Activated CD4-positive, alpha-beta T cell treated with anti-CD3 and anti-CD28 coated beads, Interleukin-2, Interleukin-4, amounts not matched to agents 100 ng/mL and 50 ng/mL, durations not matched to agents 16 hours and 8 hours (primary cell): ENCODE measurements around the gene CRTC3.
"Not testable (repeated sequence)": the region's sequence is repeated elsewhere in the genome, so short reads cannot be mapped to it uniquely, and the experiment has no call there.

ENCODE experiments used
- DNase-seq: peaks from one replicate; pipeline ENCODE4 v3.0.0-alpha.2; 2020; ENCODE audit warnings: low spot score

CRTC3 gene

GRCh38 chr15:90624278-90624981 is 94.7 kb downstream of the CRTC3 start:
- DNase-seq: no peak

- DNase-seq: no peak
Measured at GRCh38 chr15:90625037-90625436, 95.3 kb downstream of the CRTC3 start.

- no peak for DNase-seq
Measured at GRCh38 chr15:90629217-90629616, 99.5 kb downstream of the CRTC3 start.

GRCh38 chr15:90633360-90633759 is 103.6 kb downstream of the CRTC3 start:
- DNase-seq: no peak

GRCh38 chr15:90636993-90637392 is 107.3 kb downstream of the CRTC3 start:
- not testable (repeated sequence) for DNase-seq

- DNase-seq: no peak
Measured at GRCh38 chr15:90637693-90638092, 108.0 kb downstream of the CRTC3 start.

GRCh38 chr15:90638201-90638691 is 108.5 kb downstream of the CRTC3 start:
- no peak for DNase-seq

- DNase-seq: no peak
Measured at GRCh38 chr15:90638963-90639362, 109.2 kb downstream of the CRTC3 start.

- no peak for DNase-seq
Measured at GRCh38 chr15:90640862-90641261, 111.1 kb downstream of the CRTC3 start.

- DNase-seq: no peak
Measured at GRCh38 chr15:90641581-90642463, 112.1 kb downstream of the CRTC3 start.

GRCh38 chr15:90642464-90643300 is 113.0 kb downstream of the CRTC3 start:
- no peak for DNase-seq

GRCh38 chr15:90643301-90643632 is 113.5 kb downstream of the CRTC3 start:
- no peak for DNase-seq

- no peak for DNase-seq
Measured at GRCh38 chr15:90644526-90644925, 114.8 kb downstream of the CRTC3 start.

- no peak for DNase-seq
Measured at GRCh38 chr15:90644952-90645725, 115.4 kb downstream of the CRTC3 start.

GRCh38 chr15:90645873-90646575 is 116.3 kb downstream of the CRTC3 start:
- no peak for DNase-seq

GRCh38 chr15:90646662-90647305 is 117.1 kb downstream of the CRTC3 start:
- no peak for DNase-seq

- no peak for DNase-seq
Measured at GRCh38 chr15:90647326-90647725, 117.6 kb downstream of the CRTC3 start.

GRCh38 chr15:90648137-90649070 is 118.7 kb downstream of the CRTC3 start:
- DNase-seq: peak; percentile 92
